Upper lobe of right lung (tissue), 1 donor: ENCODE measurements around the gene VCAN. TPM values are rescaled to one million over a fixed set of nuclear protein-coding genes. Genes with fewer than 3 reads are reported as not detected.

ENCODE experiments used
- ATAC-seq: fragments of 200-7000 bp; cut with Tn5 transposase; one replicate; pipeline ENCODE4 v1.9.1; 2020; ENCODE audit warnings: mild to moderate bottlenecking, moderate library complexity
- DNase-seq: peaks from one replicate; pipeline ENCODE4 v3.0.0-alpha.2; 2020
- H3K27ac ChIP-seq: fragments of 200-600 bp; one replicate; pipeline ENCODE4 v1.8.0; 2022
- H3K27me3 ChIP-seq: fragments of 200-600 bp; one replicate; pipeline ENCODE4 v1.8.0; 2022; ENCODE audit warnings: mild to moderate bottlenecking
- H3K36me3 ChIP-seq: fragments of 200-600 bp; one replicate; pipeline ENCODE4 v1.8.0; 2022
- H3K4me1 ChIP-seq: fragments of 200-600 bp; one replicate; pipeline ENCODE4 v1.8.0; 2022
- H3K4me3 ChIP-seq: fragments of 200-600 bp; one replicate; pipeline ENCODE4 v1.8.0; 2022; ENCODE audit warnings: mild to moderate bottlenecking
- H3K9me3 ChIP-seq: fragments of 200-600 bp; one replicate; pipeline ENCODE4 v1.8.0; 2022
- CTCF ChIP-seq: fragments of 200-600 bp; IDR thresholded peaks from one replicate; pipeline ENCODE4 v1.8.0; 2022; ENCODE audit warnings: antibody characterized with exemption
- intact Hi-C: fragments of 100-400 bp; cut with DNase I; formaldehyde crosslinking; loops from one replicate; pipeline ENCODE4 v1.11.0; 2022
- total RNA-seq: library from RNA; stranded (reverse); fragmentation: NEBNext Ultra II Directional; extraction: Animal tissue kit (Norgen Biotek cat#: 25700); gene quantifications from one replicate; pipeline ENCODE4 v1.2.1, GENCODE V29; 2021
- donor health status: DM: no; HTN: yes; CAD: no; lungs with severe emphysema.

Gene VCAN
- total RNA-seq, 1 donor from 2014 or later = 90.0 TPM

GRCh38 chr5:83577036-83577636 is 105.6 kb downstream of the VCAN start:
- no peaks in the 10 kb centered on the region for H3K27me3 ChIP-seq
- no peaks in the 10 kb centered on the region for H3K9me3 ChIP-seq
- intact Hi-C loops = no loop called here
- no peak for TF ChIP-seq CTCF
- no peak overlapping the region for H3K4me3 ChIP-seq
- no peaks in the 10 kb centered on the region for H3K36me3 ChIP-seq
- ATAC-seq (no peak), DNase-seq (no peak)
- H3K27ac ChIP-seq = no peak overlapping the region
- no peaks in the 10 kb centered on the region for H3K4me1 ChIP-seq

DNA sequence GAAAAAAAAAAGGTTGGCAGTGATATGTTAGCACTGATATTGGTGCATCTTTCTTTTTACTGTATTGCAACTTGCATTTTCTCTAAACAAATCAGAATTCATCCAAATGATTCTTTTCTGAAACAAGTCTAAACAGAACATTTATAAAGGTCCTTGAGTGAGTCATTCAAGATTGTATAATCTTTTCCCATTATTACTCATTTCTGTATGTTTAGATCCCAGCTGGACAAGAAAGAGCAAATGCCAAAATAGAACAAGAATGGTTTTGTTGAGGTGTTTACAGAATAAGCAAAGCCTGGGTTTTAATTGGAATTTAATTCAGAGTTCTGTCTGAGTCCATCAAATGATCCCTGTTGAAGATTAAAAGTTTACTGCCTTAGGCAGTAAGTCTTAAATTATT is 112.3 kb downstream of the VCAN start:
- H3K9me3 ChIP-seq = no peaks in the 10 kb centered on the region
- H3K27ac ChIP-seq = no peak overlapping the region
- no peaks in the 10 kb centered on the region for H3K36me3 ChIP-seq
- intact Hi-C loops = no loop called here
- ATAC-seq (no peak), DNase-seq (no peak)
- no peak overlapping the region for H3K4me3 ChIP-seq
- H3K4me1 ChIP-seq = no peaks in the 10 kb centered on the region
- no peak for TF ChIP-seq CTCF
- H3K27me3 ChIP-seq = no peaks in the 10 kb centered on the region

DNA sequence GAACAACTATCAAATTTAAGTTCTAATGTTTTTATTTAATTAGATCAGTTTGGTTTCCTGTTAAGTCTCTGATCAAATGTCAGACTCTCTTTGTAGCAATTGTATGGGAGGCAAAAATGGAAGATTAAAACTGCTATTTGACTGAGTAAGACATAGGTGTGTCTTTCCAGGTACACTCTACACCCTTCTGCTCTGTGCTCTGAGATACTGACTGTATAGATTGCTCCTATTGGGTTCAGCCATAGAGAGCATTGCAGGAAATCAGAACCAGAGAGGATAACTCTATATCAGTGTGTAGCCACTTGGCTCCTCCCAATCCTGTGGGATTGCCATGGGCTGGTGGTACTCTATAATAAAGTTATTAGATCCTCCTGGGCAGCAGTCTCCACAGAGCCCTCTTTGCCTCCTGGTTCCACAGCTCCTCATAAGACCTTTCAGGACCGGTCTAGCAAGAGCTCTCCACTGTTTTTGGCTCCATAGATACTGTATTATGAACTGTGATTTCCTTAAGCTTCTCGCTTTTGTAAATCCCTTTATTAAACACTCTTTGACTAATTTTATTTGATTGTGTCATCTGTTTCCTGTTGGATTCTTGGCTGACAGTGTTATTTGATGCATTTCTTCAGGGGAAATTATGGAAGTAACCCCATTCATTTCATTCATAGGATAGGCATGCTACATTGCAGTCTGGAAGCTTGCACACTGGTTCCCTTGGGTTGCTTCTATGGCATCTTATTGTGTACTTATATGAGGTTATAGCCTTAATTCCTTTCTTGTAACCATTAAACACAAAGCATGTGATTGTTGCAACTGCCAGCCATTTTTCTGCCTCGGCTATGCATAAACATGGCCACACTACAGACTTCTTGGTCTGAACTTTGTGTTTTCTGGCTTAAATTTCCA is 115.6 kb downstream of the VCAN start:
- Histone ChIP-seq H3K4me3 (no peak overlapping the region), H3K27me3 (no peaks in the 10 kb centered on the region), H3K9me3 (no peaks in the 10 kb centered on the region), H3K27ac (no peak overlapping the region), H3K4me1 (no peaks in the 10 kb centered on the region), H3K36me3 (no peaks in the 10 kb centered on the region)
- intact Hi-C loops = no loop called here
- DNase-seq (no peak), ATAC-seq (no peak)
- no peak for TF ChIP-seq CTCF

DNA sequence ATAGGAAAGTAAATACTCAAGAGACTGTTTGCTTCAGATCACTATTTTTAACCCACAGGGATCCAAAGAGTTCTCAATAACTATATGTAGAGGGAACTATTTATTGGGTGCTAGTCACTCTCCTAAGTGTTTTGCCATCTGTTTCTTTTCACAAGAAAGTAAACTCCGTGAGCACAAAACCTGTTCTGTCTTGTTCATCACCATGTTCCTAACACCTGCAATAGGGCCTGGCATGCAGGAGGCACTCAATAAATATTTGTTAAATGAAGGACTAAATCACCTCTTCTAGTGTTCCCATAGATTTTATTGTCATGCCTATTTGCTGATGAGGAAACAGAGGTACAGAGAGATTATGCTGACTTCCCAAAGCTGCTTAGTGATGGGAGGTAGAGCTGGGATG is 118.2 kb downstream of the VCAN start:
- H3K4me3 ChIP-seq = no peak overlapping the region
- ATAC-seq = no peak
- H3K27ac ChIP-seq = no peak overlapping the region
- no peaks in the 10 kb centered on the region for H3K9me3 ChIP-seq
- no peak for DNase-seq
- H3K36me3 ChIP-seq = no peaks in the 10 kb centered on the region
- no peaks in the 10 kb centered on the region for H3K27me3 ChIP-seq
- no peaks in the 10 kb centered on the region for H3K4me1 ChIP-seq
- no peak for TF ChIP-seq CTCF
- intact Hi-C loops = no loop called here

DNA sequence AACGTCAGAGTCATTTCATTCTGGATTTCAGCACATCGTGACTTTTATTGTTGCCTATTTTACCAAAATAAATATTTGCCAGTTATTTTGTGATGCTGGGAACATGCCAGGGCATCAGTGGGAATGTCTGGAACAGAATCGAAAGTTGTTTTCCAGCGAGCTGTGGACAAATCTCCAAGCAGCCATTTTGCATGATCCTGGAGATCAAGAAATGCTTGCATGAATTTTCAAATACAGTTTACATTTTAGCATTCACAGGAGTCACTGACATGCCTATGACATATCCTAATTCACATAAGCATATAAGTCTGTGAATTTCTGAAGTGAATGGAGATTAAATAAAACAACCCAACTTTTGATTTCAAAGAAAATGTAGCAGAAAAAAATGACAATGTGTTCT is 119.4 kb downstream of the VCAN start:
- Histone ChIP-seq H3K36me3 (no peaks in the 10 kb centered on the region), H3K9me3 (no peaks in the 10 kb centered on the region), H3K4me1 (no peaks in the 10 kb centered on the region), H3K27me3 (no peaks in the 10 kb centered on the region), H3K4me3 (no peak overlapping the region), H3K27ac (no peak overlapping the region)
- ATAC-seq (no peak), DNase-seq (no peak)
- no peak for TF ChIP-seq CTCF
- intact Hi-C loops = no loop called here
